Hair follicle dermal papilla cell (primary cell): ENCODE measurements around the gene GADD45G. TPM values are rescaled to one million over a fixed set of nuclear protein-coding genes. Genes with fewer than 3 reads are reported as not detected.

Experiments used
- total RNA-seq: library from RNA; depleted of rRNA; stranded (reverse); fragments of >200 nt; gene quantifications from 2 replicates; pipeline ENCODE4 v1.2.3, GENCODE V29; 2012

Gene GADD45G, protein sequence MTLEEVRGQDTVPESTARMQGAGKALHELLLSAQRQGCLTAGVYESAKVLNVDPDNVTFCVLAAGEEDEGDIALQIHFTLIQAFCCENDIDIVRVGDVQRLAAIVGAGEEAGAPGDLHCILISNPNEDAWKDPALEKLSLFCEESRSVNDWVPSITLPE
- 0.61 and 0.81 TPM in 2 replicates for total RNA-seq

DNA sequence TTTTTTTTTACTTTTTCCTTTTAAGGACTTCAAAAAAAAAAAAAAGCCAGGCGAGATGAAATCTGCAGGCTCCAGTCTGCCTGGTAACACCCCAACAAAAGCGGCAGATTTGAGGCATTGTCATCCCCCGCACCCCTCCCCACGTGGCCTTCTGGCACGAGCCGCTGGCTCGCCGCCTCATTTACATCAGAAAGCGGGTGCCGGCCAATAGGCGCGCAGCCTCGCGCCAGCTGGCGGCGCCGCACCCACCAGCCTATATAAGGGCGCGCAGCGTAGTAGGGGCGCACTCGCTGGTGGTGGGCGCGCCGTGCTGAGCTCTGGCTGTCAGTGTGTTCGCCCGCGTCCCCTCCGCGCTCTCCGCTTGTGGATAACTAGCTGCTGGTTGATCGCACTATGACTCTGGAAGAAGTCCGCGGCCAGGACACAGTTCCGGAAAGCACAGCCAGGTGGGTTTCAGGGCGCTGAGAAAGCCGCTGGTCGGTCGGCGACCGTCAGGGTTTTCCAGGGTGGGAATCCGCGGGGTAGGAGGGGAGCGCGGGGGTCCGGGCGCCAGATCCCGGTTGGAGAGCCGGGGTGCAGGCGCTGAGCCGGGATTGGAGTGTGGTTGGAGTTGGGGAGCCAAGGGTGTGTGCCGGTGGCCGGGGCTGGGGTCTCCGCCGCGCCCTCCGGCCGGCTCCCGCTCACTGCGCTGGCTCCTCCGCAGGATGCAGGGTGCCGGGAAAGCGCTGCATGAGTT is at the start of gene GADD45G:
Gene GADD45G (plus strand): TSS at position 284 of the 736 bp plus-strand sequence. CDS start 110 bp downstream, at position 394.

Other genes starting within 250 kb of the GADD45G start
- 0.12 and 0.81 TPM in 2 replicates for gene SEMA4D, start 106.9 kb upstream of the GADD45G start, total RNA-seq